Trophoblast cell (in vitro differentiated cells and primary cell): ENCODE measurements around the gene ARNT2.

Source experiments
- DNase-seq, 2 donors: peaks; one replicate each; pipeline ENCODE4 v3.0.0-alpha.2; 2016
- H2AFZ ChIP-seq: 2 replicates; pipeline ENCODE4 v1.6.1; 2013; ENCODE audit warnings: low read length, moderate library complexity, mild to moderate bottlenecking; ENCODE audit not compliant: insufficient read depth, poor library complexity
- H2AK5ac ChIP-seq: 2 replicates; pipeline ENCODE4 v1.6.1; 2013; ENCODE audit warnings: mild to moderate bottlenecking, low read length
- H2BK120ac ChIP-seq: 2 replicates; pipeline ENCODE4 v1.6.1; 2013; ENCODE audit warnings: low read length, mild to moderate bottlenecking, moderate library complexity; ENCODE audit not compliant: insufficient read depth, poor library complexity
- H2BK12ac ChIP-seq: 2 replicates; pipeline ENCODE4 v1.6.1; 2013; ENCODE audit warnings: mild to moderate bottlenecking, low read length, moderate library complexity
- H2BK5ac ChIP-seq: 2 replicates; pipeline ENCODE4 v1.6.1; 2013; ENCODE audit warnings: low read length, low read depth, moderate library complexity, mild to moderate bottlenecking; ENCODE audit not compliant: poor library complexity
- H3K14ac ChIP-seq: 2 replicates; pipeline ENCODE4 v1.6.1; 2013; ENCODE audit warnings: mild to moderate bottlenecking, low read length
- H3K18ac ChIP-seq: 2 replicates; pipeline ENCODE4 v1.6.1; 2013; ENCODE audit warnings: mild to moderate bottlenecking, low read length
- H3K23ac ChIP-seq: 2 replicates; pipeline ENCODE4 v1.6.1; 2013; ENCODE audit warnings: low read length
- H3K27ac ChIP-seq: 2 replicates; pipeline ENCODE4 v1.5.1; 2013; ENCODE audit warnings: low read depth, mild to moderate bottlenecking, inconsistent platforms, low read length, moderate library complexity
- H3K27me3 ChIP-seq: 2 replicates; pipeline ENCODE4 v1.6.1; 2013; ENCODE audit warnings: inconsistent platforms, mild to moderate bottlenecking, low read length, moderate library complexity; ENCODE audit not compliant: insufficient read depth
- H3K36me3 ChIP-seq, 2 experiments: 1 replicate in 1 of 2; 2 replicates in 1 of 2; pipeline ENCODE4 v1.6.1; 2013; ENCODE audit warnings: low read length in 2 of 2, mild to moderate bottlenecking in 2 of 2, moderate library complexity in 1 of 2; ENCODE audit not compliant: insufficient read depth in 2 of 2, control insufficient read depth in 1 of 2
- H3K4ac ChIP-seq: 2 replicates; pipeline ENCODE4 v1.6.1; 2013; ENCODE audit warnings: low read depth, mild to moderate bottlenecking, low read length, moderate library complexity
- H3K4me1 ChIP-seq, 2 experiments: 1 replicate in 1 of 2; 2 replicates in 1 of 2; pipeline ENCODE4 v1.6.1; 2013; ENCODE audit warnings: low read length in 2 of 2, mild to moderate bottlenecking in 2 of 2, moderate library complexity in 1 of 2; ENCODE audit not compliant: insufficient read depth in 2 of 2, control insufficient read depth in 1 of 2
- H3K4me2 ChIP-seq: 2 replicates; pipeline ENCODE4 v1.6.1; 2013; ENCODE audit warnings: inconsistent platforms, mild to moderate bottlenecking, low read length, moderate library complexity
- H3K4me3 ChIP-seq: 2 replicates; pipeline ENCODE4 v1.5.1; 2013; ENCODE audit warnings: mild to moderate bottlenecking, low read depth, low read length, inconsistent platforms
- H3K79me1 ChIP-seq: one replicate; pipeline ENCODE4 v1.6.1; 2013; ENCODE audit warnings: low read length
- H3K79me2 ChIP-seq: 2 replicates; pipeline ENCODE4 v1.6.1; 2013; ENCODE audit warnings: low read length, mild to moderate bottlenecking; ENCODE audit not compliant: control insufficient read depth, insufficient read depth, poor library complexity
- H3K9ac ChIP-seq: 2 replicates; pipeline ENCODE4 v1.6.1; 2013; ENCODE audit warnings: mild to moderate bottlenecking, low read length
- H3K9me3 ChIP-seq: 2 replicates; pipeline ENCODE4 v1.6.1; 2013; ENCODE audit warnings: low read depth, mild to moderate bottlenecking, control low read depth, inconsistent platforms, low read length; ENCODE audit not compliant: insufficient read depth
- H4K12ac ChIP-seq: 2 replicates; pipeline ENCODE4 v1.6.1; 2013; ENCODE audit warnings: low read depth, mild to moderate bottlenecking, low read length, moderate library complexity
- H4K8ac ChIP-seq: 2 replicates; pipeline ENCODE4 v1.6.1; 2013; ENCODE audit warnings: low read depth, mild to moderate bottlenecking, low read length, moderate library complexity
- H4K91ac ChIP-seq: one replicate; pipeline ENCODE4 v1.6.1; 2013; ENCODE audit warnings: low read depth, mild to moderate bottlenecking, low read length, moderate library complexity
- WGBS: extraction: QIAGEN DNeasy Blood & Tissue Kit; methylation state at CpG from one replicate; pipeline ENCODE4 v1.1.7; 2013; ENCODE audit warnings: missing lambda C conversion rate; ENCODE audit not compliant: insufficient read length, insufficient coverage; ENCODE audit errors: extremely low coverage; 5-methylcytosine and 5-hydroxymethylcytosine counted together

Gene ARNT2

DNA sequence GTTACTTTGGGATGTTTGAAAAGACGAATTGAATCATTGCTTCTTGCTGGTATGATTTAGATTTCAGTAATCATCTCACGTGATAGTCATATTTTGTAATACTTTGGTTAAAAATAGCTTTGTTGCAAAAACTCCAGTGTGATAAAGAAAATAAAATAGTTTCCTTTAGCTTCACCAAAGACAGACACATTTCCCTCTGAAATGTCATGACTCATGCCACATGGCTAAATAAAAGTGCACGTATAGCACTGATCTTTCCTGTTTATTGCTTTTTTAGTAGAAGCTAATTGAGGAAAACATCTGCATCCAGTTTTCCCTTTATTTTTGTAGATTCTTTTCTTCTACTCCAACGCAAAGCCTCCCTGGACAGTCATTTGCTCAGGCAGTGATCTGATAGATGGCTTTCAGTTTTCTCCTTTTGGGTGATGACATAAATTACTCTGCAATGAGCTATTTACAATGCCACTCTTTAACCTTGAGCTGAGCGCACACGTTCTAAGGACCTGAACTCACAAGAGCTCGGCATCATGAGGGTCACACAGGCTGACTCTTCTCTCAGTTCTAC lies 84.9 kb downstream of the ARNT2 start:
- Histone ChIP-seq H4K12ac (no peak overlapping the region), H3K4me2 (no peak overlapping the region), H3K4ac (no peak overlapping the region), H2AK5ac (no peak overlapping the region), H3K4me3 (no peak overlapping the region), H3K79me1 (no peaks in the 10 kb centered on the region), H2BK5ac (no peak overlapping the region), H3K9me3 (no peaks in the 10 kb centered on the region), H3K18ac (no peak overlapping the region), H3K4me1 (peaks cover 0 to 3% of the 10 kb centered on the region in 2 experiments), H2BK120ac (no peak overlapping the region), H3K9ac (no peak overlapping the region), H3K14ac (no peak overlapping the region), H4K91ac (no peak overlapping the region), H3K36me3 (no peaks in the 10 kb centered on the region), H3K79me2 (no peaks in the 10 kb centered on the region), H3K23ac (no peak overlapping the region), H2AFZ (no peak overlapping the region), H2BK12ac (no peak overlapping the region), H3K27me3 (no peaks in the 10 kb centered on the region), H4K8ac (no peak overlapping the region), H3K27ac (no peak overlapping the region)
- WGBS: no CpG with 5 or more reads among the region's 7 CpGs
- DNase-seq: peak in 1 of 2 donors; percentile 56

DNA sequence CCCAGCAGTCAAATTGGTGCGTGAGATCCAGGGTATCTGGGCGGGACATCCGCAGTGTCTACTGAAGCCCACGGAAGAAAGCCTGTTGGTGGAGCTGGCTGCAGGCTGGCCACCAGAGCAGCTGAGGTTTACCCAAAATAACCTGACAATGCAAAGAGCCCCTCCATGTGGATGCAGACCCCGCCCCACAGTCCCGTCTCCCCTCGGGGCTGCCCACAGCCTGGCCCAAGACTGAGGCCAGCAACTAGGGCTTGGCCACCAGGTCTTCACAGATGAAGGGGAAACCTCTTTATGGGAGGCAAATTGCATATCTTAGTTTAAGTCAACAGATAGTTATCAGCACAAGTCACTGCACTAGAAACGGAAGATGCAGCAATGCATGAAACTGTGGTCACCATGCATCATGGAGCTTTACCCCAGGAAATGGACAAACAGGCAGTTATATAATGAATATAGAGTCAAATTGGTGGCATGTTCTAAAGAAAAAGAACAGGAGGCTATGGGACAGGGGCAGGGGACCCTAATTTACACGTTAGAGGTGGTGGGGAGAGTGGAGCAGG lies 86.3 kb downstream of the ARNT2 start:
- Histone ChIP-seq H2BK120ac (no peak overlapping the region), H3K9me3 (no peaks in the 10 kb centered on the region), H2AK5ac (no peak overlapping the region), H3K18ac (no peak overlapping the region), H3K4ac (no peak overlapping the region), H3K9ac (no peak overlapping the region), H2BK12ac (no peak overlapping the region), H4K91ac (no peak overlapping the region), H3K23ac (no peak overlapping the region), H3K14ac (no peak overlapping the region), H3K79me1 (no peaks in the 10 kb centered on the region), H4K12ac (no peak overlapping the region), H3K36me3 (no peaks in the 10 kb centered on the region), H2BK5ac (no peak overlapping the region), H2AFZ (no peak overlapping the region), H3K27me3 (no peaks in the 10 kb centered on the region), H3K4me1 (peaks cover 0 to 8% of the 10 kb centered on the region in 2 experiments), H3K79me2 (no peaks in the 10 kb centered on the region), H4K8ac (no peak overlapping the region), H3K27ac (no peak overlapping the region), H3K4me3 (no peak overlapping the region), H3K4me2 (no peak overlapping the region)
- DNase-seq: no peak
- no CpG with 5 or more reads among the region's 9 CpGs for WGBS

DNA sequence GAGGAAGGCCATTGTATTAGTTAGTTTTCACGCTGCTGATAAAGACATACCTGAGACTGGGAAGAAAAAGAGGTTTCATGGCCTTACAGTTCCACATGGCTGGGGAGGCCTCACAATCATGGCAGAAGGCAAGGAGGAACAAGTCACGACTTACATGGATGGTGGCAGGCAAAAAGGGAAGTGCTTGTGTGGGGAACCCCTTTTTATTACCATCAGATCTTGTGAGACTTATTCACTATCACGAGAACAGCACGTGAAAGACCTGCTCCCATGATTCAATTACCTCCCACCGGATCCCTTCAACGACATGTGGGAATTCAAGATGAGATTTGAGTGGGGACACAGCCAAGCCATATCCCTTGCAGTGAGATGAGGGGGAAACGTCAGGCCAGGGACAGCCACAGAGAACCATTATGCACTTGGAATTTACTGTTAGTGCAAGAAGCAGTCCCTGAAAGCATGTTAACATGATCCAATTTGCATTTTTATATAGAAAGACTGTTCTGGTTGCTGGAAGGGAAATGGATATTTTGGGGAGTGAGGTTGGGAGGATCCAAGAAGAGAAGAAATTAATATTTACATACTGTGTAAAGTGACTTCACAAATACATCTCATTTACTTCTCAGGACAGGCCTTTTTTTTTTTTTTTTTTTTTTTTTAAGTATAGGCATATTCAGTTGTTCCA lies 87.1 kb downstream of the ARNT2 start:
- no peak overlapping the region for H3K27ac ChIP-seq
- no peak for DNase-seq
- H3K9ac ChIP-seq: no peak overlapping the region
- H3K79me1 ChIP-seq: no peaks in the 10 kb centered on the region
- H2BK5ac ChIP-seq: no peak overlapping the region
- no peak overlapping the region for H4K91ac ChIP-seq
- no CpG with 5 or more reads among the region's 7 CpGs for WGBS
- no peak overlapping the region for H3K4me3 ChIP-seq
- no peak overlapping the region for H3K4ac ChIP-seq
- no peak overlapping the region for H3K23ac ChIP-seq
- H2BK12ac ChIP-seq: no peak overlapping the region
- H3K4me1 ChIP-seq: peaks cover 0 to 6% of the 10 kb centered on the region in 2 experiments
- H3K14ac ChIP-seq: no peak overlapping the region
- no peak overlapping the region for H4K8ac ChIP-seq
- no peak overlapping the region for H3K4me2 ChIP-seq
- H3K27me3 ChIP-seq: no peaks in the 10 kb centered on the region
- H3K36me3 ChIP-seq: no peaks in the 10 kb centered on the region
- H3K9me3 ChIP-seq: no peaks in the 10 kb centered on the region
- no peak overlapping the region for H2BK120ac ChIP-seq
- no peak overlapping the region for H3K18ac ChIP-seq
- H2AK5ac ChIP-seq: no peak overlapping the region
- no peak overlapping the region for H2AFZ ChIP-seq
- H3K79me2 ChIP-seq: no peaks in the 10 kb centered on the region
- H4K12ac ChIP-seq: no peak overlapping the region

DNA sequence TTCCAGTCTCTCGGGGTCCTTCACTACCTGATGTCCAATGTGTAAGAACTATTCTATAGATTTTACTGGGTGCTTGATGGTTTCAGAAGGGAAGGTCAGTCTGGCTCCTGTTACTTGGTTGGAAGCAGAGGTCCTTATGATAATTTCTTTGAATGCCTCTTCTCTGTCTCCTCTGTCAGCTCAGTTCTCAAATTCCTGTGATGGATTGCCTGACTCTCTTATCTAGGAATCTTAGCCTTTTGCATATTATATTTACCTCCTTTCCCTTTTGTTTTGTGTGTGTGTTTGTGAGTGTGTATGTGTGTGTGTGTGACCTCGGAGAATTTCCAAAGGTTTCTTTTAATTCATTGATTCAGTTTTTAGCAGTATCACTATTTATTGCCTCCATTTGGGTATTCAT lies 88.2 kb downstream of the ARNT2 start:
- H2BK120ac ChIP-seq: no peak overlapping the region
- H3K18ac ChIP-seq: no peak overlapping the region
- no peak overlapping the region for H3K23ac ChIP-seq
- no peak overlapping the region for H4K8ac ChIP-seq
- no peak overlapping the region for H3K27ac ChIP-seq
- no peak overlapping the region for H2BK12ac ChIP-seq
- no peak overlapping the region for H2AK5ac ChIP-seq
- H3K4me3 ChIP-seq: no peak overlapping the region
- no peak overlapping the region for H3K4me2 ChIP-seq
- no peaks in the 10 kb centered on the region for H3K9me3 ChIP-seq
- no peak overlapping the region for H2AFZ ChIP-seq
- H4K12ac ChIP-seq: no peak overlapping the region
- H3K27me3 ChIP-seq: no peaks in the 10 kb centered on the region
- H2BK5ac ChIP-seq: no peak overlapping the region
- H3K36me3 ChIP-seq: no peaks in the 10 kb centered on the region
- H3K14ac ChIP-seq: no peak overlapping the region
- DNase-seq: peak in 1 of 2 donors; percentile 34
- peaks cover 0 to 6% of the 10 kb centered on the region in 2 experiments for H3K4me1 ChIP-seq
- no peak overlapping the region for H4K91ac ChIP-seq
- WGBS: no CpG with 5 or more reads among the region's 2 CpGs
- no peaks in the 10 kb centered on the region for H3K79me2 ChIP-seq
- no peak overlapping the region for H3K9ac ChIP-seq
- no peak overlapping the region for H3K4ac ChIP-seq
- no peaks in the 10 kb centered on the region for H3K79me1 ChIP-seq
